HUDEP-2 (cell line): ENCODE results near the gene CNOT2.

Experiments used
- DNase-seq, 76 experiments: peaks; one replicate each; lab custom pipeline; 2025; ENCODE audit not compliant: unreplicated experiment in 76 of 76; lab: John Stamatoyannopoulos, UW

The CNOT2 gene

DNA sequence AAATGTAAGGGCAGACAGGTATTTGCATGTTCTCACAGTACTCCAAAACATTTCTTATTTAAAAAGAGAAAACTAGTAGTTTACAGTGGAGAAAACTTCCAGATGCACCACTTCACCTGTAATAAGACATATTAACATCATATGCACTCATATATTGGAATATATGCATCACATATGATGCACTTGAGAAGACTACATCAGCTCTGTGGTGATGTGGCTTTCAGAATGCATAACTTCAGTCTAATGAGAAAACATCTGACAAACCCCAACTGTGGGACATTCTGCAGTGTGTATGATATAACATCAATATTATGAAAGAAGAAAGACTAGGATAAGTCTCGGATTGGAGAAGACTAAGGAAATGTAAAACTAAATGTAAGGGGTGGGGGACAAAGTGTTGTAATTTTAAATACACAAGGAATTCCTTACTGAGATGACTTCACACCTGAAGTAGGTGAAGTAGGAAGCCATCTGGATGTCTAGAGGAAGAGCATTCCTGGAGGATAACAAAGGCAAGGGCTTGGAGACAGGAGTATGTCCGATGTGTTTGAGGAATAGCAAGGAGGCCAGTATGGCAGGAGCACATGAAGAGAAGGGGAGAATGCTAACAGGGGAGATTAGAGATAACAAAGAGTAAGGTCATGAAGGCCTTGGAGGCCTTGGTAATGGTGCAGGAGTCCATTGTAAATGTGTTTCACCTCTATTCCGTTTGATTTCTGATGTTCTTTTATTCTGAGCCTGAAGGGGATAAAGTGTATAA, 49.0 kb downstream of the CNOT2 start:
- peak in 1 of 76 experiments; percentile 0 for DNase-seq

DNA sequence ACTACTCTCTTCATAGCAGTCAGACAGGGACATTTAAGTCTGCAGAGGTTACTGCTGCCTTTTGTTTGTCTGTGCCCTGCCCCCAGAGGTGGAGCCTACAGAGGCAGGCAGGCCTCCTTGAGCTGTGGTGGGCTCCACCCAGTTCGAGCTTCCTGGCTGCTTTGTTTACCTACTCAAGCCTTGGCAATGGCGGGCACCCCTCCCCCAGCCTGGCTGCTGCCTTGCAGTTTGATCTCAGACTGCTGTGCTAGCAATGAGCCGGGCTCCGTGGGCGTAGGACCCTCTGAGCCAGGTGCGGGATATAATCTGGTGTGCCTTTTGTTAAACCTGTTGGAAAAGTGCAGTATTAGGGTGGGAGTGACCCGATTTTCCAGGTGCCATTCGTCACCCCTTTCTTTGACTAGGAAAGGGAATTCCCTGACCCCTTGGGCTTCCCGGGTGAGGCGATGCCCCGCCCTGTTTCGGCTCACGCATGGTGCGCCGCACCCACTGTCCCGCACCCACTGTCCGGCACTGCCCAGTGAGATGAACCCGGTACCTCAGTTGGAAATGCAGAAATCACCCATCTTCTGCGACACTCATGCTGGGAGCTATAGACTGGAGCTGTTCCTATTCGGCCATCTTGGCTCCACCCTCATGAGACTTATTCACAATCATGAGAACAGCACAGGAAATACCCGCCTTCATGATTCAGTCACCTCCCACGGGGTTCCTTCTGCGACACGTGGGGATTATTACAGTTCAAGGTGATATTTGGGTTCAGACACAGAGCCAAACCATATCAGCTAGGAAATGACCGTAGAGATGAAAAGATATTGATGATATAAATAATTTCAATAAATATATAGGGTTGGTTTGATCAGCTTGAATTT, 61.7 kb downstream of the CNOT2 start:
- DNase-seq = peak in 8 of 76 experiments; percentile 0 to 21 (median 10)

DNA sequence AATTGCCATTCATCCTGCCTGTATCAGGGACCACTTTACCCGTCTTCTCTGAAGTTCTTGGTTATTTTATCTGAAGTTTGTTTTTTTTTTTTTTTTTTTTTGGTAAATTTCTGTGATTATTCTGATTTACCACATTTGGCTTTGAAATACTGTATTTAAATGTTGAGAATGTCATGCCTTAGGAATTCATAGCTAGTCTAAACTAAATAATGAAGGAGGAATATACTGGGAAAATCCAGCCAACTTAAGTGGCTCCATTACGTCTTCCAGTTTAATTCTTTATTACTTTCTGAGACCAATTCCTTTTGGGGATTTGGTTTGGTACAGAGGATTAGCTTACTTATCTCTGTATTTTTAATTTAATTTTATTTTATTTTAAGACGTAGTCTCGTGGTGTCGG, 62.6 kb downstream of the CNOT2 start:
- DNase-seq = no peak

DNA sequence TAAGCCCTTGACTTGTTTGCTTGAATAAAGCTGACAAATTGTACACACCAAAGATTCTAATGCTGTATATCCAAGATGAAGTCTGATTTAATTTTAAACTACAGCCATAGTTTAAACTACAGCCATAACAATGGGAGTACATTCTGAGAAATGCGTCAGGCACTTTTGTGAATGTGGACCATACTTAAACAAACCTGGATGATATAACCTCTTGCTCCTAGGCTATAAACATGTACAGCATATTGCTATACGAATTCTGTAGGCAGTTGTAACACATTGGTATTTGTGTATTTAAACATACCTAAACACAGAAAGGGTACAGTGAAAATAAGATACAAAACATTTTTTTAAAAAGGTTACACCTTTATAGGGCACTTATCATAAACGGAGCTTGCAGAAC, 63.4 kb downstream of the CNOT2 start:
- DNase-seq = no peak

DNA sequence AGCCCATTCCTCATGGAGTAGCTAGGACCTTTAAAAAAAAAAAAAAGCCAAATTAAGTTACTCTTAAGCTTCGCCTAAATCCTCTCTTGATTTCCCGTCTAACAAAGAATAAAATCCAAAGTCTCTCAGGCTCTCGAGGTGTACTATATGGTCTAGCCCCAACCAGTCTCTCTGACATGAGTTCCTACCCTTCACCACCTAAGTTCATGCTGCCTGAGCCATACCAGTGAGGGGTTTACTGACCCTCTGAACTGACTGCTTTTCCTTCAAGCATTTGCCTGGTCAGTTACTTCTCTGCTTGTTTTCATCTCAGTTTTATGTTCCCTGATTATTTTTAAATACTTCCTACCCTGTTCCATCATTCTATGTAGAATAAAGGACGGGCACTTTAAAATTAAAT, 64.6 kb downstream of the CNOT2 start:
- no peak for DNase-seq

DNA sequence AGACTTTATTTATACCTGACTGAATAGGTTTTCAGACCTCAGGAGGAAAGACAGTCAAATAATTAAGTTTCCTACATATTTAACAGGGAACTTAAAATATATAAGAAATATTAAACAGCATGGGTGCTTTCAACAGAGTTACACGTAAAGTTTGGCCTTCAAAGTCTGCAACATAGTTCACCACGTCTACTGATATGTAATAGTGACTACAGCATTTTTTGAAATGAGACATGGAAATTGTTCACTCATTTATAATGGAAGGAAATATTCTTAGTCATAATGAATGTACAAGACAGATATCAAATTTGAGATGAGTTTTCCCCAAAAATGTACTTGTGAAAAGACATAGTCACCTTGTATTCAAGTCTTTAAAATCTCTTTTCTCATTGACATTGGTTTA, 66.1 kb downstream of the CNOT2 start:
- DNase-seq = no peak

GRCh38 chr12:70314145-70314544, 70.9 kb downstream of the CNOT2 start:
- DNase-seq = no peak

DNA sequence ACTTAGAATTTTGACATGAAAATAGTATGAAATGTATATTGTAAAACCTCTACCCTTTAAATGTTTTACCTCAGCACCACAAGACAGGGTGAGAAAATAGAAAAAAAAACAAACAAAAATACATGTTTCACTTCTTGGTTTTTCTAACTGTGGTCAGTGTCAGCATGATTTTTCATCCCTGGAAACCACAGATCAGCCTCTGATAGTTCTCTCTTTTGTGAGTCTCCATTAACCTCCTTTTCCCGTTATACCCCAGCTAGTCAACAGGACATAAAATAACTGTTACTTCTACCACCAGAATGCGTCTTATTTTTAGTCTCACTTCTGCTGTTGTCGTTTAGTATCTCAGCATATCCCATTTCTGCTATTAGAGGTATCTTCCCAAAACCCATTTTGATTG, 74.5 kb downstream of the CNOT2 start:
- no peak for DNase-seq

GRCh38 chr12:70319605-70320004, 76.4 kb downstream of the CNOT2 start:
- DNase-seq = no peak

DNA sequence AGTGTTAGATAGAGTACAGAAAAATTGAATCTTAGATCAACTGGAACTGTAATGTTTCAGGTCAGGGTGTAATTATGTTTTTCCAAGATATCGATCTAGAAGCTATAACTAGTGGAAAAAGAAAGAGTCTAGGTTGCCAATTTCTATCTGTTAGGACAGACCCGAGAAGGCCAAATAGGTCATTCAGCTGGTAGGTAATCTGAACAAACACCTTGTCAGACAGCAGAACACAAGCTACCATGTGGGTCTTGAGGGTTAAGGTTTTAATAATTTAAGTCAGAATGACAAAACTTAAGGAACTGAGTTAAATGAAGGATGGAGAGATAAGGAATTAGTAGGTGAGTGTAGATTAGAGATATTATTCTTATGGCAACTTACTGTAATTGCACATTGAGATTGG, 78.0 kb downstream of the CNOT2 start:
- peak in 5 of 76 experiments; percentile 7 to 28 (median 18) for DNase-seq

DNA sequence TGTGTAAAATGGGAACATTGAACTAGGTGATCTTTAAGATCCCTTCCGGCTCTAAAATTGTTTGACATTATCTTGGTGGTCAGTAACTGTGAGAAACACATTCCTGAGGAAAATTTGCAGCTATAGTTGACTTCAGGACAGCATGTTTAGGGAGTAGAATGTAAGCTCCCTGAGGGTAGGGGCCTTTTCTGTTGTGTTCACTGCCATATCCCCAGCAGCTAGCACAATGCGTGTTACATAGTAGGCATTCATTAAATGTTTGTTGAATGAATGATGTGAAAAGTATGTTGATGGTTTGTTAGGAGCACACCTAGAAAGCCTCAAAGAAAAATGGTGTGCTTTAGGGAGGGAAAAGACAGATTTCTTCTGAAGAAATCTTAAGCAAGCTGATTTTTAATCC, 84.3 kb downstream of the CNOT2 start:
- DNase-seq = no peak

DNA sequence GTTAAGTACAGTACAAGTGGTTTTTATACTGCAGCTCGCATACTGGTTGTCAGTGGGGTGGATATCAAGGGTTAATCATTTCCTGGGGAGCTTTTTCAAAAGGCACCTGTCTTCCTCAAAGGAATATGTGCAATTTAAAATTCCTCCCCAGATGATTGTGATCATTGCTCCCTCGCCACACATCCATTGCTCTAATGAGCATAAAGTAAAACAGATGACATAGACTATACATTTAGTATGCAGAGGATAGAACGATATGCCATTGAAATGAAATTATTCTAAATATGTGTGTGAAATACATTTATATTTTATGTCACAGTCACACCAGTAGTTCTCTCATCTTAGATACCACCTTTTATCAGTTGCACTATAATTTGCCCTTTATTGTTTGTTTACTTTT, 86.5 kb downstream of the CNOT2 start:
- no peak for DNase-seq

GRCh38 chr12:70330158-70330557, 86.9 kb downstream of the CNOT2 start:
- DNase-seq = no peak

- no peak for DNase-seq
Observed at GRCh38 chr12:70332236-70332635, 89.0 kb downstream of the CNOT2 start.

- no peak for DNase-seq
Observed at GRCh38 chr12:70334742-70335141, 91.5 kb downstream of the CNOT2 start.

GRCh38 chr12:70338531-70338930, 95.3 kb downstream of the CNOT2 start:
- DNase-seq = no peak

GRCh38 chr12:70351076-70351475, 107.8 kb downstream of the CNOT2 start:
- no peak for DNase-seq

DNA sequence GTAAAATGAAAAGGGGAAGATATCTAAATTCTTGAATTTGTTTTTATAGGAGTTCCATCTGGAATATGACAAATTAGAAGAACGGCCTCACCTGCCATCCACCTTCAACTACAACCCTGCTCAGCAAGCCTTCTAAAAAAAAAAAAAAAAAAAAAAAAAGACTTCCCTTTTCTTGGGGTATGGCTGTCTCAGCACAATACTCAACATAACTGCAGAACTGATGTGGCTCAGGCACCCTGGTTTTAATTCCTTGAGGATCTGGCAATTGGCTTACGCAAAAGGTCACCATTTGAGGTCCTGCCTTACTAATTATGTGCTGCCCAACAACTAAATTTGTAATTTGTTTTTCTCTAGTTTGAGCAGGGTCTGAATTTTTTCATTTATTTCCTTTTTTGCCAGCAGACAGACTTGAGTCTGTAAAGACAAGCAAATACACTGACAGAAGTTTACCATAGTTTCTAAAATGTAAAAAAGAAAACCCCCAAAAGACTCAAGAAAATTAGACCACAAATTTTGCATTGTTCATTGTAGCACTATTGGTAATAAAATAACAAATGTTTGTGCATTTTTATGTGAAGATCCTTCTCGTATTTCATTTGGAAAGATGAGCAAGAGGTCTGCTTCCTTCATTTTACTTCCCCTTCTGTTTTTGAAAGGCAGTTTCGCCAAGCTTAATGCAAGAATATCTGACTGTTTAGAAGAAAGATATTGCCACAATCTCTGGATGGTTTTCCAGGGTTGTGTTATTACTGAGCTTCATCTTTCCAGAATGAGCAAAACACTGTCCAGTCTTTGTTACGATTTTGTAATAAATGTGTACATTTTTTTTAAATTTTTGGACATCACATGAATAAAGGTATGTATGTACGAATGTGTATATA, 110.8 kb downstream of the CNOT2 start:
- DNase-seq = no peak

DNA sequence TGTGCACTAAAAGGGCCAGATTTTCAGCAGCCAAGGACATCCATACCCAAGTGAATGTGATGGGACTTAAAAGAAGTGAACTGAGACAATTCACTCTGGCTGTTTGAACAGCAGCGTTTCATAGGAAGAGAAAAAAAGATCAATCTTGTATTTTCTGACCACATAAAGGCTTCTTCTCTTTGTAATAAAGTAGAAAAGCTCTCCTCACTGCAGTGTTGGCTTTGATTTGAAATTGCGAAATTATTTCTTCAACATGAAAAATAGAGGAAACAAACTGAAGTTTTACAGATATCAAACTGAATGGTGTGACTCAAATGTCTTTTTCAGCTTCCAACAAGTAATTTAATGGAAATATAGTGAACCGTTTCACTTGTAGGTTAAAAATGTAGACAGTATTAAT, 111.6 kb downstream of the CNOT2 start:
- no peak for DNase-seq

- no peak for DNase-seq
Observed at GRCh38 chr12:70355972-70356371, 112.7 kb downstream of the CNOT2 start.
